Neural progenitor cell (in vitro differentiated cells): ENCODE data around the gene CELF4.

Experiments used
- CTCF ChIP-seq: fragments of 200-600 bp; sonication (generic); IDR thresholded peaks from 2 replicates; pipeline ENCODE4 v1.5.1; 2017; ENCODE audit warnings: antibody characterized with exemption, mild to moderate bottlenecking
- EZH2 ChIP-seq: fragments of 200-600 bp; sonication (generic); IDR thresholded peaks from 2 replicates; pipeline ENCODE4 v1.6.1; 2017; ENCODE audit warnings: antibody characterized with exemption, mild to moderate bottlenecking, moderate library complexity

DNA sequence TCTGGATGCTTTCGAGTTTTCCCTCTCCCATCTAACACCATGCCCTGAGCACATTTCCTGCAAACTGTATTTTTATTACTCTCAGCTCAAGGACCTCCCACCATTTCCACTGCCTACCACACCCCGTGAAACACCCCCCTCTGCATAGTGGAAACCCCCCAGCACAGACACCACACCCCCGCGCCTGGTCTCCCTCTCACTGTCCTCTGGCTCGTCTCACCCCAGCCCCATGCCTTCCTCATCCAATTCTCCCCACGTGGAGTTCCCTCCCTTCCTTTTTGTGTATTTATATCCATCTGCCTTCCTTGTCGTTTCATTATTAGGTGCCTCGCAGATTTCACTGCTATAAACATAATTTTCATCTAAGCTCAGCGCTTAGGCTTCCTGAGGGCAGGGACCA, 307.5 kb downstream of the CELF4 start:
- TF ChIP-seq CTCF (no peak), EZH2 (no peak)
